ENCODE measurements around the gene YIPF1.
"Not testable (repeated sequence)": the region's sequence is repeated elsewhere in the genome, so short reads cannot be mapped to it uniquely, and the experiment has no call there.

The YIPF1 gene

DNA sequence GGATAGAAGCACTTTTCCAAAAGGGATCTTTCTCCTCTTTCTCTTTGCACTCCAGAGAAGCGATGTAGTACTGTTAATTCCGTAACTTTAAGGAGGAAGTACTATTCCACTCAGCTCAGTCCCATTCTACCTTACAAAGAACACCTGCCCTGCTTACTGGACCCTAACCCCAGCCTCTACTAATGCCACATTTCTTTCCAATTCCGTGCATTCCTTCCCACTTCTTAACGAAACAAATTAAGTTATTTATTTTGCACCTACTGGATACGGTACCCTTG lies 52.0 kb downstream of the YIPF1 start:
- DNase-seq, result no peak

DNA sequence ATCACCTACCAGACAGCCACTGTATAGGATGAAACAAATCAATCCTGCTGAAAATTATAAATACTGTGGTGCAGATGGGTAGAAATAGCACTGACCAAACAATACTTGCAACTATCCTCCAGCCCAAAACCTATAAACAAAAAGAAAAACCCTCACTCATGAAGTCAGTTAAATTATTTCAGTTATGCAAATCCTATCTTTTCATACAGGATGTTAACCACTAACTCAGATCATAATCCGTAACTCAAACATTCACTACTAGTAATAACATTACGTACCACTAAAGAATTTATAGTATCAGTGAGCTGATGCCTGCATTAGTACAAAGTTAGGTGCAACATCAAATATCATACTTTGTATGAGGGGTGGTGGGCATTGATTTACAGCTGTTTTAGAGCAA lies 54.1 kb downstream of the YIPF1 start:
- no peak for DNase-seq

DNA sequence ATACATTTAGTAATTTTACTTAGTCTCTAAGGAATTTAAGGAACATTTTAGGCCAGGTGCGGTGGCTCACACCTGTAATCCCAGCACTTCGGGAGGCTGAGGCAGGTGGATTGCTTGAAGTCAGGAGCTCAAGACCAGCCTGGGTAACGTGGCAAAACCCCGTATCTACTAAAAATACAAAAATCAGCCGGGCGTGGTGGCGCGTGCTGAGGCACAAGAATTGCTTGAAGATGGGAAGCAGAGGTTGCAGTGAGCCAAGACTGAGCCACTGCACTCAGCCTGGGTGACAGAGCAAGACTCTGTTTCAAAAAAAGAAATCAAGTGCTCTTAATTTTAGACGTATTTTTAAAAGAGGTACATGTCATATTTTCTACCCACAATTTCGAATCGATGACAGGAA lies 54.8 kb downstream of the YIPF1 start:
- no peak for DNase-seq

DNA sequence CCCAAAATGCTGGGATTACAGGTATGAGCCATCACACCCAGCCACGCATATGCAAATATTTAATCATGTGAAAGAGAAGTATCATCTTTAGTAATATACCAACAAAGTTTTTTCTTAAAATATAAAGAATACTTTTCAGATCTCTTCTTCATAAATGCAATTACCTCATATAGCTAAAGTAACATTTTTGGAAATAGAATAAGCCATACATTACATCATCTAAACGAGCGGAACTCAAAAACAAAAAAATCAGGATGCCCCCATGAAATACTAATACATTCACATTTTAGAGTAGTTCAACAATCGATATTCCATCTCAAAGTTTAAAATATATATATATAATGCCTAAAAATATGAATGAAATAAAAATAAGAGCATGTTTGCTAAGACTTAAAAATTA lies 56.2 kb downstream of the YIPF1 start:
- DNase-seq, result no peak

DNA sequence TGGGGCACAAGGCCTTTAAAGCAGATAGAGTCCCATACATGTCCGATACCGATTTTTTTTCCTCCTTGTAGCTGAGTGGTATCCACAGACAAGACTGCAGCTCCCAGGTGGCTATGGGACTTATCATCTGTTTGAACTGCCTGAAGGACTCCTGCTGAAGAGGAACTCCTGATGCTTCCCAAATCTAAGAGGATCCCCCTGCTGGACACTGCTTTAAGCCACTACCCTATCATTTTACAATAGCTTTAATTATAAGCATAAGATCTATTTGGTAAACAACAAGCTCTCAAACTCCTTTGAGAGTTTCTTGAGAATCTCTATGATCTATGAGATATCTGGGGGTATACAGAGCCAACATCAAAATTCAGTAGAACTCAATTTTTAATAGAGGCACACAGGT lies 63.2 kb downstream of the YIPF1 start:
- DNase-seq, result no peak

DNA sequence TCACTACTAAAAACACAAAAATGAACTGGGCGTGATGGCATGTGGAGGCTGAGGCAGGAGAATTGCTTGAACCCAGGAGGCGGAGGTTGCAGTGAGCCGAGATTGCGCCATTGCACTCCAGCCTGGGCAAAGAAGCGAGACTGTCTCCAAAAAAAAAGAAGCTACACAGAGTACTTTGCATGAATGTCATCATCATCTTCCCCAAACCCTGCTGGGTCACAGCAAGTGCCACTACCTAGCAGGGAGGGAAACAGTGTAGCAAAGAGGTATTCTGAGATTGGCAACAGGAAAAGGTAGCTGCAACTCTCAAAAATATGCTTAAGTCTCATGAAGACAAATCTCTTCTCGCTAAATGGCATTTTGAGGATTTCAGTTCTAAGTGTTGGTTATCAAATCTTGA lies 64.3 kb downstream of the YIPF1 start:
- no peak for DNase-seq

DNA sequence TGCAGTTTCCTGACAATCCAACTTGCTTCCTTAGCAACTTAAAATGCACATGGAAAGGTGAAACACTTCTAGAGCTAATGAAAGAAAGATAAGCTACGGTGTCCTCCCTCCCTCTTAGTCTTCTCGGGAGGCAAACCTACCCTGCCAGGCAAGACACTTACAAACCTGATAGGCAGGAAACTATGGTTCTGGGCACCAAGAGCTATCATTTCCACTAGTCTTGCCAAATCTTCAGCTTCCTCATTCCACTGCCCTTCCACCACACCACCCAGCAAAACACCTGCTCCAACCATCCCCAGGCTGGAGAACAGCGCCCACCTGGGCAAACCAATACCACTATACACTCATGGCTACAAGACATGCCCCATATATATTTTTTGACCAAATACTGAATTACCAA lies 66.7 kb downstream of the YIPF1 start:
- no peak for DNase-seq

DNA sequence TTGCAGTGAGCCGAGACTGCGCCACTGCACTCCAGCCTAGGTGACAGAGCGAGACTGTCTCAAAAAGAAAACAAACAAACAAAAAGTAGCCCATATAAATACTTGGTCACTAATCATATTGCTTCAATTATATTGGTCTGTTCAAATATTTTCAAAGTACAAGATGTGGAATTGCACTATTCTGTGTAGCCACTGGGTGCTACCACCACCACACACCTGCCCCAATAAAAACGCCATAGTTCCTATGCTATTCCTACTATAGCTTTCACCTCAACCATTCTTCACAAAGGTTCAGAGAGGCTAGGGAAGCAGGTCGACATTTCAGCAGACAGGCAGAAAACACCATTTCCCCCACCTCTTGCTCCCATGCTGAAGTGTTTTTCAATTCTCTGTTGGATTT lies 68.2 kb downstream of the YIPF1 start:
- no peak for DNase-seq

DNA sequence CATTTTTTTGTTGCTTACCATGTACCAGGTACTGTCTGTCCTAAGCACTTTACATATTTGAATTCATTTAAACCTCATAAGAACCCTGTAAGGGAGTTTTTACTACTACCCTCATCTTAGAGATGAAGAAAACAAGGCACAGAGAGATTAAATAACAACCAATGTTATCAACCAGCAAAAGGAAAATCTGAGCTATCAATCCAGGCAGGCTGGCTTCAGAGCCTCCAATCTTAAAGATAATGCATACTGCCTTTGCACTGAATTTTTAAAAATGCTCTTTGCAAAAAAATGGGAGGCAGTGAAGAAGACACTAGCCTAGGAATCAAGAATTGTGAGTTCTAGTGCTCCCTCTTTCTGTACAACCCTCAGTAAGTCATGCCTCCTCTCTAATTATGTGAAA lies 70.2 kb downstream of the YIPF1 start:
- no peak for DNase-seq

DNA sequence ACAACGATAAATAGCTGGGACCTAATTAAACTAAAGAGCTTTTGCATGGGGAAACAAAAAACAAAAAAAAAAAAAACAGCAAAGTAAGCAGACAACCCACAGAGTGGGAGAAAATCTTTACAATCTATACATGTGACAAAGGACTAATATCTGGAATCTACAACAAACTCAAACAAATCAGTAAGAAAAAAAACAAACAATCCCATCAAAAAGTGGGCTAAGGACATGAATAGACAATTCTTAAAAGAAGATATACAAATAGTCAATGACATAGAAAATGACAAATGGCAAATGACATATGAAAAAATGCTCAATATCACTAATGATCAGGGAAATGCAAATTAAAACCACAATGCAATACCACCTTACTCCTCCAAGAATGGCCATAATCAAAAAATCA lies 73.0 kb downstream of the YIPF1 start:
- not testable (repeated sequence) for DNase-seq

DNA sequence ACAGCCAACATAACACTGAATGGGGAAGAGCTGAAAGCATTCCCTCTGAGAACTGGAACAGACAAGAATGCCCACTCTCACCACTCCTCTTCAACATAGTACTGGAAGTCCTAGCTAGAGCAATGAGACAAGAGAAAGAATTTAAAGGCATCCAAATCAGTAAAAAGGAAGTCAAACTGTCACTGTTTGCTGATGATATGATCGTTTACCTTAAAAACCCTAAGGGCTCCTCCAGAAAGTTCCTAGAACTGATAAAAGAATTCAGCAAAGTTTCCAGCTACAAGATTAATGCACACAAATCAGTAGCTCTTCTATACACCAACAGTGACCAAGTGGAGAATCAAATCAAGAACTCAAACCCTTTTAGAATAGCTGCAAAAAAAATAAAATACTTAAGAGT lies 74.1 kb downstream of the YIPF1 start:
- DNase-seq, result not testable (repeated sequence)

DNA sequence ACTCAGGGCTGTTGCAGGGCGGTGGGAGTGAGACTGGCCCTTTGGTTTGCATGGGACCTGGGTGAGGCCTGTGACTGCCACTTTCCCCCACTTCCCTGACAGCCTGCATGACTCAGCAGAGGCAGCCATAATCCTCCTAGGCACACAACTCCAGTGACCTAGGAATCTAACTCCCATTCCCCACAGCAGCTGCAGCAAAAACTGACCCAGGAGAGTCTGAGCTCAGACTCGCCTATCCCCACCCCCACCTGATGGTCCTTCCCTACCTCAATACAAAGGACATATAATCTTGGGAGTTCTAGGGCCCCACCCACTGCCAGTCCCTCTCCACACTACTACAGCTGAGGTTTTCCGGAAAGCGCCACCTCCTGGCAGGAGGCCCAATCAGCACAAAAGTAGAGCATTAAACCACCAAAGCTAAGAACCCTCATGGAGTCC lies 78.2 kb downstream of the YIPF1 start:
- DNase-seq, result no peak

DNA sequence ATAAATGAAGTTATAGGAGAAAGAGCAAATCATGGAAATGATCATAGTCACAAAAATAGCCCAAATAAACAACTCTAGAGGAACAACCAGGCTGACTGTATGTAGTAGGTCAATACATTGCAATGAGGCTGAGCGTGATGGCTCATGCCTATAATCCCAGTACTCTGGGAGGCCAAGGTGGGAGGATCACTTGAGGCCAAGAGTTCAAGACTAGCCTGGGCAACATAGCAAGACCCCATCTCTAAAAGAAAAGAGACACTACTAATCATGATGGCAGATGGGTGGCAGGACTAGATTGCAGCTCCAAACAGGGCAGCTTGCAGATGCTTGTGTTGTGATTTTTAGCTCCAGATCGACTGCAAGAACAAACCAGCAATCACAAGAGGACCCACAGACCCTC lies 79.1 kb downstream of the YIPF1 start:
- no peak for DNase-seq

DNA sequence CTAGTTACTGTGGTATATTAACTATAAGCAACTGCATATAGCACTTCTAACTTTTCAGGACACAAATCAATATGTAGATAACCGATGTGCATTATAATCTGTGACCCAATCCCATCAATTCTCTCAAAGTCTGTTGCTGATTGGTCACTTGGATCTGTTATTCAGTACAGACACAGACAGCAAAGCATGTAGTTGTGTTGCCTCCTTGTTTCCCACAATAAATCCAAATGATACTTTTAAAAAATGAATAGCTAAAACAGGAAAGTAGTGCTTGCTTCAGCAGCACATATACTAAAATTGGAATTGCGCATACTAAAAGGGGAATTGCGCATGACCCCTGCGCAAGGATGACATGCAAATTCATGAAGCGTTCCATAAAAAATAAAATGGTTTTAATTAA lies 79.6 kb downstream of the YIPF1 start:
- no peak for DNase-seq

DNA sequence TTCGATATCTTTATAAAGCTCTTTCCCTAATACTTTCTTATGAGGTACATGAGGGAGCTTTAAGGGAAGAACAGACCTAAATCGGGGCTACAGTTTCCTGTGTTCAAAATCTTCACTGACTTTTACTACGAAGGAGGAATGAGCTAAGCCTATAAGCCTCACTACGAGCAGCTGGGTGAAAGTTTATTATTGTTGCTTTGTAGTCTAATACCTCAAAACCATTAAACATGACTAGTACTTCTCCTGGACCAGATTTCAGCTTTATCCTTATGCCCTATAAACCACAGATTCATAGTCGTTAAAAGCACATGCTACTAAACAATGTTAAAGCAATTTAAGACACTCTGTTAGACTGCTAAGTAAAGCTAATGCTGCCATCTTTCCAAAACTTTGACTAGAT lies 81.7 kb downstream of the YIPF1 start:
- DNase-seq, result no peak

DNA sequence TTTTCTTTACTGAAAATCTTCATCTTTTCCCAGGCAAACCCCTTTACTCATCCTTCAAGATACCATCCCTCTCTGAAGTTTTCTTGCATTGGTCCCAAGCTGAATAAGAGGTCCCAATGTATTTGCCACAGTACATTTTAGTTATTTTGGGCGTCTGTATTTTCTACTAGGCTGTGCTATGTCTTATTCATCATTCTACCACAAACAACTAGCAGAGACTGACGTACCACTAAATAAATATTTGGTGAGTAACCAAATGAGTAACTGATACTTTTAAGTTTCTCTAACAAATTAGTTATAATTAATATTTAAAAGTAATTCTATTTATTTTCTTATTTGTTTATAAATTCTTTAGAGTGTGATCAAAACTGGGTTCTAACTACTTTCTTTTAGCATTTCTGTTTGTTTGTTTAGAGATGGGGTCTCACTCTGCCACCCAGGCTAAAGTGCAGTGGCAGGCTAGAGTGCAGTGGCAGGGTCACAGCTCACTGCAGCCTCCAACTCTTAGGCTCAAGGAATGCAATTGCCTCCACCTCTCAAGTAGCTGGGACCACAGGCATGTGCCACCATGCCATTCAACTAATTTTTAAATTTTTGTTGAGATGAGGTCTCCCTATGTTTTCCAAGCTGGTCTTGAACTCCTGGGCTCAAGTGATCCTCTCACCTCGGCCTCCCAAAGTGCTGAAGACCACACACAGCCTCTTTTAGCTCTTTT lies 84.6 kb downstream of the YIPF1 start:
- DNase-seq, result no peak

DNA sequence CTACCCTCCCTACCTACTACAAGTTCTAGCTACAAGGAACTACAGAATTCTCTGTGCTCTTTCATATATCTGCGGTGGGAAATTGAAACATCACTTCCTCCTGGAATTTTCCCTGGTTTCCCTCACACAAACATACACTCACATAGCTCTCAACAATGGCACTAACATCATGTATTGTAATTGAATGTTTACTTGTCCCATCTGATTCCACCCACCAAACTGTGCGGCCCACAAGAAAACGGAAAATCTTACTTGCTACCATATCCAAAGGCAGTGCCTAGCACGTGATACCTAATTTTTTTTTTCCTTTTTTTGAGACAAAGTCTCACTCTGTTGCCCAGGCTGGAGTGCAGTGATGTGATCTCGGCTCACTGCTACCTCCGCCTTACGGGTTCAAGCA lies 85.4 kb downstream of the YIPF1 start:
- no peak for DNase-seq
